Mucosa of stomach (tissue), 1 donor: ENCODE measurements around the gene RNU6-9.

ENCODE experiments used
- H3K27me3 ChIP-seq: one replicate; pipeline ENCODE4 v1.7.0; 2013; ENCODE audit warnings: mild to moderate bottlenecking, low read length; ENCODE audit not compliant: control insufficient read depth, insufficient read depth
- H3K36me3 ChIP-seq: one replicate; pipeline ENCODE4 v1.7.0; 2013; ENCODE audit warnings: low read length; ENCODE audit not compliant: control insufficient read depth, insufficient read depth
- H3K4me1 ChIP-seq: one replicate; pipeline ENCODE4 v1.7.0; 2013; ENCODE audit warnings: mild to moderate bottlenecking, low read length; ENCODE audit not compliant: control insufficient read depth, insufficient read depth
- H3K4me3 ChIP-seq: one replicate; pipeline ENCODE4 v1.7.0; 2013; ENCODE audit warnings: low read length
- H3K9ac ChIP-seq: one replicate; pipeline ENCODE4 v1.7.0; 2013; ENCODE audit warnings: mild to moderate bottlenecking, low read length, moderate library complexity
- H3K9me3 ChIP-seq: one replicate; pipeline ENCODE4 v1.7.0; 2013; ENCODE audit warnings: mild to moderate bottlenecking, low read length, moderate library complexity; ENCODE audit not compliant: control insufficient read depth
- donor health status: Pancreatic carcinoma.

RNU6-9 gene

GRCh38 chr19:924553-925086, 31.3 kb downstream of the RNU6-9 start:
- H3K4me1 ChIP-seq = peaks cover 4% of the 10 kb centered on the region
- peak overlapping the region; percentile 41 for H3K4me3 ChIP-seq
- H3K27me3 ChIP-seq = peaks cover 22% of the 10 kb centered on the region
- no peaks in the 10 kb centered on the region for H3K9me3 ChIP-seq
- no peaks in the 10 kb centered on the region for H3K36me3 ChIP-seq
- H3K9ac ChIP-seq = peak overlapping the region; percentile 80

- Histone ChIP-seq H3K4me1 (peaks cover 3% of the 10 kb centered on the region), H3K4me3 (peak overlapping the region; percentile 41), H3K36me3 (no peaks in the 10 kb centered on the region), H3K27me3 (peaks cover 17% of the 10 kb centered on the region), H3K9ac (peak overlapping the region; percentile 80), H3K9me3 (no peaks in the 10 kb centered on the region)
Measured at GRCh38 chr19:925087-925525, 31.8 kb downstream of the RNU6-9 start.

GRCh38 chr19:925526-926322, 32.4 kb downstream of the RNU6-9 start, which contains the start of gene ARID3A:
Gene ARID3A (plus strand): TSS chr19:926035. CDS start chr19:929529, 3,494 bp downstream.
- H3K9ac ChIP-seq = peak within 1 kb of the TSS; percentile 90

GRCh38 chr19:926323-926588, 33.0 kb downstream of the RNU6-9 start:
- H3K9ac ChIP-seq = peak overlapping the region; percentile 90
- H3K4me3 ChIP-seq = peak overlapping the region; percentile 60
- peaks cover 3% of the 10 kb centered on the region for H3K4me1 ChIP-seq
- no peaks in the 10 kb centered on the region for H3K9me3 ChIP-seq
- H3K27me3 ChIP-seq = peaks cover 6% of the 10 kb centered on the region
- H3K36me3 ChIP-seq = no peaks in the 10 kb centered on the region

More at GRCh38 chr19:925526-926322, 32.4 kb downstream of the RNU6-9 start, which contains the start of gene ARID3A:
- Histone ChIP-seq H3K4me1 (peaks cover 3% of the 10 kb centered on the region), H3K27me3 (peaks cover 11% of the 10 kb centered on the region), H3K4me3 (peak within 1 kb of the TSS; percentile 60), H3K36me3 (no peaks in the 10 kb centered on the region), H3K9me3 (no peaks in the 10 kb centered on the region)

- H3K9me3 ChIP-seq = no peaks in the 10 kb centered on the region
- peak overlapping the region; percentile 90 for H3K9ac ChIP-seq
- H3K27me3 ChIP-seq = peaks cover 4% of the 10 kb centered on the region
- no peaks in the 10 kb centered on the region for H3K36me3 ChIP-seq
- H3K4me1 ChIP-seq = peaks cover 3% of the 10 kb centered on the region
- H3K4me3 ChIP-seq = peak overlapping the region; percentile 60
Measured at GRCh38 chr19:926589-927350, 33.5 kb downstream of the RNU6-9 start.

GRCh38 chr19:927351-927779, 34.1 kb downstream of the RNU6-9 start:
- no peaks in the 10 kb centered on the region for H3K9me3 ChIP-seq
- peaks cover 3% of the 10 kb centered on the region for H3K4me1 ChIP-seq
- peaks cover 4% of the 10 kb centered on the region for H3K27me3 ChIP-seq
- H3K4me3 ChIP-seq = no peak overlapping the region
- H3K36me3 ChIP-seq = no peaks in the 10 kb centered on the region
- H3K9ac ChIP-seq = peak overlapping the region; percentile 90

- H3K27me3 ChIP-seq = peaks cover 4% of the 10 kb centered on the region
- H3K36me3 ChIP-seq = no peaks in the 10 kb centered on the region
- no peaks in the 10 kb centered on the region for H3K9me3 ChIP-seq
- no peak overlapping the region for H3K4me3 ChIP-seq
- peaks cover 7% of the 10 kb centered on the region for H3K4me1 ChIP-seq
- H3K9ac ChIP-seq = no peak overlapping the region
Measured at GRCh38 chr19:927780-928401, 34.6 kb downstream of the RNU6-9 start.

- Histone ChIP-seq H3K4me1 (peaks cover 14% of the 10 kb centered on the region), H3K36me3 (no peaks in the 10 kb centered on the region)
Measured at GRCh38 chr19:928471-929202, 35.4 kb downstream of the RNU6-9 start.

GRCh38 chr19:929203-929890, 36.1 kb downstream of the RNU6-9 start:
- no peak overlapping the region for H3K9ac ChIP-seq
- no peaks in the 10 kb centered on the region for H3K36me3 ChIP-seq
- no peaks in the 10 kb centered on the region for H3K9me3 ChIP-seq
- H3K27me3 ChIP-seq = no peaks in the 10 kb centered on the region
- no peak overlapping the region for H3K4me3 ChIP-seq
- peaks cover 21% of the 10 kb centered on the region for H3K4me1 ChIP-seq

More at GRCh38 chr19:928471-929202, 35.4 kb downstream of the RNU6-9 start:
- Histone ChIP-seq H3K9me3 (no peaks in the 10 kb centered on the region), H3K9ac (no peak overlapping the region), H3K4me3 (no peak overlapping the region), H3K27me3 (peaks cover 4% of the 10 kb centered on the region)

- Histone ChIP-seq H3K4me1 (peaks cover 24% of the 10 kb centered on the region), H3K4me3 (no peak overlapping the region), H3K9ac (no peak overlapping the region), H3K27me3 (no peaks in the 10 kb centered on the region), H3K9me3 (no peaks in the 10 kb centered on the region), H3K36me3 (no peaks in the 10 kb centered on the region)
Measured at GRCh38 chr19:929891-930258, 36.6 kb downstream of the RNU6-9 start.
